Measurements from ENCODE around the gene SEZ6L. TPM values are rescaled to one million over a fixed set of nuclear protein-coding genes. Genes with fewer than 3 reads are reported as not detected.

Gene SEZ6L
- total RNA-seq, result not detected in 2 replicates

GRCh38 chr22:26169315-26170111 is at the start of gene SEZ6L:
SEZ6L (plus strand) TSS chr22:26169462; CDS start chr22:26169670, 208 bp downstream.

GRCh38 chr22:26428515-26429457 is 259.5 kb downstream of the SEZ6L start, which contains the start of gene ASPHD2:
ASPHD2 (plus strand) TSS chr22:26429260; CDS start chr22:26433616, 4,356 bp downstream.

